ENCODE data around the gene SH3BP4. TPM values are rescaled to one million over a fixed set of nuclear protein-coding genes. Genes with fewer than 3 reads are reported as not detected.

The SH3BP4 gene
- total RNA-seq, 1 donor from 2014 or later = 115 TPM

DNA sequence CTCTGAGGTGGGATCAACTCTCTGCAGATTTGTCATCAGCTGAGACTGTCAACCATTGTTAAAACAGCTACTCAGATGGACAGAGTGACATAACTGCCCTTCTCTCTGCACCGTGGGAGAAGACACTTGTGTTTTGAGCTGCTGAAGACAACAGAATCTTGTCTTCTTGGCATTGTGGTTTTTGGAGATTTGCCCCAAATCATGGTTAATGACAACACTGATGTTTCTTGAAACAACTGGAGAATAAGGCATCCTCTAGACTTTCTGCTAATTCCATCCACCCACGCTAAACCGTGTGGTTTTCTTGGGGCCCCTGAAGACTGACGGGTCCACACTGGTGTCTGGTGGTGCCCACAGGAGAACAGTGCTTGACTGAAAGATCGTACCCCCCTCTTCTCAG is 39.5 kb downstream of the SH3BP4 start:
- Histone ChIP-seq H3K4me3 (ENCODE audit: low read depth, low read length) (no peak overlapping the region), H3K27me3 (ENCODE audit: control insufficient read depth, insufficient read depth, low read length) (no peaks in the 10 kb centered on the region), H3K36me3 (ENCODE audit: control insufficient read depth, insufficient read depth, low read length) (peaks cover 3% of the 10 kb centered on the region)
- no peak for DNase-seq (ENCODE audit: low read depth)
- no peak for TF ChIP-seq CTCF (IDR thresholded peaks at IDR 0.05; ENCODE audit: insufficient read depth, low read length, poor library complexity, severe bottlenecking)

- H3K27me3 ChIP-seq (ENCODE audit: control insufficient read depth, insufficient read depth, low read length) = no peaks in the 10 kb centered on the region
- TF ChIP-seq CTCF (IDR thresholded peaks at IDR 0.05; ENCODE audit: insufficient read depth, low read length, poor library complexity, severe bottlenecking) = no peak
- peaks cover 3% of the 10 kb centered on the region for H3K36me3 ChIP-seq (ENCODE audit: control insufficient read depth, insufficient read depth, low read length)
- no peak for DNase-seq (ENCODE audit: low read depth)
- H3K4me3 ChIP-seq (ENCODE audit: low read depth, low read length) = no peak overlapping the region
Observed at GRCh38 chr2:234991793-234992192, 40.0 kb downstream of the SH3BP4 start.

DNA sequence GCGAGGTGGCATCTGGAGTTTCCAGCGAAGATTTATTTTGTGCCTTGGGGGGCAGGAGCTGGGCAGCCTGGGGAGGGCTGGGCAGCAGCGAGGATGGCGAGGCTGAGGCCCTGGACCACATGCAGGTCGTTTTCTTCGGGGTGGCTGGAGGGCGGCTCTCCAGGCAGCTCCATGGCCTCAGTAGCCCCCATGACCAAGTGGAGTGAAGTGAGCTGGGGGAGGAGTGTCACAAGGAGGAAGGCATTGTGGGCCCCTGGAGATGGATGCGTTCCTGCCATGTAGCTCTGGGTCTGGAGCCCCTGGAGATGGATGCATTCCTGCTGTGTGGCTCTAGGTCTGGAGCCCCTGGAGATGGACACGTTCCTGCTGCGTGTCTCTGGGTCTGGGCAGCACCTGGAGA is 40.4 kb downstream of the SH3BP4 start:
- TF ChIP-seq CTCF (IDR thresholded peaks at IDR 0.05; ENCODE audit: insufficient read depth, low read length, poor library complexity, severe bottlenecking) = no peak
- no peak for DNase-seq (ENCODE audit: low read depth)
- Histone ChIP-seq H3K27me3 (ENCODE audit: control insufficient read depth, insufficient read depth, low read length) (no peaks in the 10 kb centered on the region), H3K4me3 (ENCODE audit: low read depth, low read length) (no peak overlapping the region), H3K36me3 (ENCODE audit: control insufficient read depth, insufficient read depth, low read length) (peaks cover 3% of the 10 kb centered on the region)

DNA sequence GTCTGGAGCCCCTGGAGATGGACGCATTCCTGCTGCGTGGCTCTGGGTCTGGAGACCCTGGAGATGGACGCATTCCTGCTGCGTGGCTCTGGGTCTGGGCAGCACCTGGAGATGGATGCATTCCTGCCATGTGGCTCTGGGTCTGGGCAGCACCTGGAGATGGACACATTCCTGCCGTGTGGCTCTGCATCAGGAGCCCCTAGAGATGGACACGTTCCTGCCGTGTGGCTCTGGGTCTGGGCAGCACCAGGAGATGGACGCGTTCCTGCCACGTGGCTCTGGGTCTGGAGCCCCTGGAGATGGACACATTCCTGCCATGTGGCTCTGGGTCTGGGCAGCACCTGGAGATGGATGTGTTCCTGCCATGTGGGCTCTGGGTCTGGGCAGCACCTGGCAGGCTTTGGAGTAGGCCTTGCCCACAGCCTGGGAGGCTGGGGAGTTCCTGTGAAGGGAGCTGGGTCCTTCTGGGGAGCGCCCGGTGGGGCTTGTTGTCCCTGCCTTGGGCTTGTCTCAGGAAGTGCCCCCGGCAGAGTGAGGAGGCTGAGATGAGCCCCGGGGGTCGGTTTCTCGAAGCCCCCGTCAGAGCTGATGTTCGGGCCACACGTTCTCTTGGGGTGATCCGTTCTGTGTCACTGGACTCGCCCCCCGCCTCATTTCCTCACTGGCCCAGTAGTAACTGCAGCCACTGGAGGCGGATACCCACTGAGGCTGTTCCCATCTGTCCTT is 41.0 kb downstream of the SH3BP4 start:
- TF ChIP-seq CTCF (IDR thresholded peaks at IDR 0.05; ENCODE audit: insufficient read depth, low read length, poor library complexity, severe bottlenecking) = no peak
- Histone ChIP-seq H3K36me3 (ENCODE audit: control insufficient read depth, insufficient read depth, low read length) (peaks cover 3% of the 10 kb centered on the region), H3K4me3 (ENCODE audit: low read depth, low read length) (no peak overlapping the region), H3K27me3 (ENCODE audit: control insufficient read depth, insufficient read depth, low read length) (no peaks in the 10 kb centered on the region)
- DNase-seq (ENCODE audit: low read depth) = no peak

GRCh38 chr2:234993541-234993981 is 41.7 kb downstream of the SH3BP4 start:
- peaks cover 3% of the 10 kb centered on the region for H3K36me3 ChIP-seq (ENCODE audit: control insufficient read depth, insufficient read depth, low read length)
- DNase-seq (ENCODE audit: low read depth) = no peak
- H3K4me3 ChIP-seq (ENCODE audit: low read depth, low read length) = no peak overlapping the region

More at GRCh38 chr2:234993541-234993981, 41.7 kb downstream of the SH3BP4 start:
- no peaks in the 10 kb centered on the region for H3K27me3 ChIP-seq (ENCODE audit: control insufficient read depth, insufficient read depth, low read length)
- TF ChIP-seq CTCF (IDR thresholded peaks at IDR 0.05; ENCODE audit: insufficient read depth, low read length, poor library complexity, severe bottlenecking) = no peak
